Stimulated activated CD4-positive, alpha-beta T cell treated with anti-CD3 and anti-CD28 coated beads, Interleukin-12 subunit alpha, Interleukin-12 subunit beta, amount 100 ng/mL, for 48 hours (primary cell): ENCODE measurements around the gene THG1L.

ENCODE experiments used
- DNase-seq, 3 donors: peaks; one replicate each; pipeline ENCODE4 v3.0.0-alpha.2; 2020; ENCODE audit warnings: low read depth in 2 of 3, low spot score in 1 of 3

THG1L gene

DNA sequence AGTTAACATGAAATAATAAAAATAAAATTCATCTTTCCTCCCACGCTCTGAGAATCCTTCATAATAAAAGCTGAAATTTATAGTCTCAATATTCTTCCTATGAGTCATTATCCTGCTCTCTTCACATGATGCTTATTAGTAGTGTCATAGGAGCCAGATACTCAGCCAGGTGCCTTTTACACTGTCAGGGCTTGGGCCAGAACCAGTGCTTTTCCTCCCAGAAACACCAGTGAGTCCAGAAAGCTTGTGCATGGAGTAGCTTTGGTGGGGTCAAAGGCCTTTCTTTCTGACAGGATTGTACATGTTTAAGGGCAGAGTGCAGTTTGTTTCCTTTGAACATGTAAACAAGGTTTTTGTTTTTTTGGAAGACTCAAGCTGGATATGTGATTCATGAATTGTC lies 19.1 kb downstream of the THG1L start:
- no peak for DNase-seq

GRCh38 chr5:157756122-157756521 lies 24.9 kb downstream of the THG1L start:
- no peak for DNase-seq

DNA sequence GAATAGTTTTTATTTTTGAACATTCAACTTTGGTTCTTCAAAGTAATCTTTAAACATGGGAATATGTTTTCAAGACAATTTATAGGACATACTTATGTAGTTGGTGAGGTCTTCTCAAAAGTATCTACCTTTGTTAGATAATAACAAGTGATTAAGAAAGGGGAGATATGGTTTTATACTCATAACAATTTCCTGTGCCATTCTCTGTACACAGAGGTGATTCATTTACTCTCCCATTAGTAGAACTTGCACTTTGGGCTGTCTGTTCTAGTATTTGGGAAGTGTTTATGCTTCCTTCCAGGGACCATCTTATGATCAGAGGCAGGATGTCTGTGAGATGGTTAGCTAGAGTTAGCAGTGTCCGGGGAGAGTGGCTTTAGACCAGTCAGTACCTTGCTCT lies 27.5 kb downstream of the THG1L start:
- no peak for DNase-seq

- DNase-seq, result peak in 1 of 3 donors; percentile 42
Observed at GRCh38 chr5:157761690-157762621, 30.7 kb downstream of the THG1L start.

DNA sequence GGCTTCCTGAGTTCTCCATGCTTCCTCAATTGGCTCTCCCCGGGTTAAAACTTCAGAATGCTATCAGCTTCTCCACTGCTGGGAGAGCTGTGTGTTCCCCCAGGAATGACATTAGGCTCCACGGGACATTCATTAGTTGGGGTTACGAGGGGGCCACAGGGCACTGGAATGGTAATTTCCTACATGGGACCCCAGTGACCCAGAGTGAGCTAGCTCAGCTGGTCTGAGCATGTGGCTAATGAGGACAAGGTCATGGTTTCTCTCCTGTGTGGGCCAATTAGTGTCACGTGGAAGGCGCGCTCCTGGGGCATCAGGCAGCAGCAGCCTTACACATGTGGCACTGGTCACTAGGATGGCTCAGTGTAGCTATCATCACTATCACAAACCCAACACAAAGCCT lies 33.3 kb downstream of the THG1L start:
- no peak for DNase-seq

GRCh38 chr5:157766442-157766841 lies 35.2 kb downstream of the THG1L start:
- DNase-seq, result no peak

DNA sequence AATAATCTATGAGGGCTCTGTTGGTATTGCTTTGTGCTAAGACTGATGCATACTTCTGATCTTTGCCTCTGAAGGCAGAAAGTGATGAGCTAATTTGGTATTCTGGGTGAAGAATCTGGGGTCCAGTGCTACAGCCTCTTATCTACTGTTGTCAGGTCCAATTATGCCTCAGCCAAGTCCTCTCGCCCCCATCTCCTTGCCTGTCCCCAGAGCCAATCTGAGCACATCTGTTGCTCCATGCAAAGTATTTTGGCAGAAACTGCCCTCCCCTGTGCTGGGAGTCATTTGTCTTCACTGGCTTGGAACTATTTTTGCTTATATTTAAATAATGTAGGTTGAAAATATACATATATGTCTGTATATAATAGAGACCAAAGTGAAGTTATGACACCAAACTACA lies 35.7 kb downstream of the THG1L start:
- no peak for DNase-seq

- no peak for DNase-seq
Observed at GRCh38 chr5:157767689-157768088, 36.5 kb downstream of the THG1L start.

GRCh38 chr5:157770665-157771064 lies 39.4 kb downstream of the THG1L start:
- DNase-seq, result no peak

DNA sequence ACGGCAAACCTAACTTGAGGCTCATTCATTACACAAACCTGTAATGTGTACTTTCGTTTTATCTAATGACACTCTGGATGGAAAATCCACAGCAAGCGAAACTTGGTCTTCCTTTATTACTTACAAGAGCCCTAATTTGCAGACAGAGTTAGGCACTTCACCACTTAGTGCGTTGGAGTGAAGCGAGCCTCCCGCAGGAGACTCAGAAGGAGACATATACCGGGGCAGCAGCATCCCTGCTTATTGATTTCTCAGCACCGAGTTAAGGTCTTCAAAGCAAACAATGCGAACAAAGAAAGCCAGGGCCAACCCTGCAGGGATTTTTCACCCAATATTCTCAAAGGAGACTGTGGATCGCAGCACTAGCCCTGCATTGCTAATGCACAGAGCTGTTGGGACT lies 40.9 kb downstream of the THG1L start:
- no peak for DNase-seq

DNA sequence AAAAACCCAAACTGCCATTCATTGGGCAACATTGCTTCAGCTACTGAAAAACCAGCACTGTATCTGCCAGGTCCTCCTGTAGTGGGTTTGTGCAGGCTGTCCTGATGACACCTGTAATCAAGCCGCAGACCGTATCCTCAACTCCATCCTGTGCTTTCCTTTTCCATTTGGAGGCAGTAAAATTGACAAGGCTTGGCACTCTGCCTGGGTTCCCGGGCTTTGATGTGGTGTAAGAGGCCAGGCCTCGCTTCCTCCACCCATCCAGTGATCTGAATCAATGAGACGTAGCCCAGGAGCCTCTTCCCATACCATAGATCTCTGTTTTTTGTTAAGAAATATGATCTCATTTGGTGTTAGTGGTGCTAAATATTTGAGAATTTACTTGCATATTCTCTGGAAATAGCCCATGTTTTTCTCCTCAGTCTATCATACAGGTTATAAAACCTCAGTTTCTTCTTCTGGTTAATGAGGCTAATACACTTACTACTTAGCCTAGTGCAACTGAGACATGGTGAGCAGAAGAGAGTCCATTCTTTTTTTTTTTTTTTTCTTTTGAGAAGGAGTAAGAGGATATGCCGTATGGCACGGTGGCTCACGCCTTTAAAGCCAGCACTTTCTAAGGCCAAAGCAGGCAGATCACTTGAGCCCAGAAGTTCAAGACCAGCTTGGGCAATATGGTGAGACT lies 47.0 kb downstream of the THG1L start:
- DNase-seq, result no peak

GRCh38 chr5:157779221-157779620 lies 48.0 kb downstream of the THG1L start:
- DNase-seq, result no peak

DNA sequence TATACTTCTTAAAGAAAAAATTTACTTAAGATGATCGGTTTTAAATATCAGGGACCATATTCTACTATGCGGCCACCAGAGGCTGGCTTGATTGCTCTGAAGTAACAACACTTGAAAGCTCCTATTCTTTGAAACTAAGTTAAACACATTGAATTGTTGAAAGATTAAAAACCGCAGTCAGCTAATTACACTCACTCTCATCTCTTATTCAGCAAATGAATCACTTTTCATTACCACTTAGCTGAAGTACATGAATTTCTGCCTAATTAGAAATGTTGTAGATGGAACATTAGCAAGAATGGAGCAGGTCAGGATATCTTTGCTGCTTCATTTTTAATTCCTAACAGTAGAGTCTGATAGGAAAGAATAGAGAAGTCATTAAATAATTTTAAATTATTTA lies 54.6 kb downstream of the THG1L start:
- DNase-seq, result no peak
